OCI-LY7 (cell line): ENCODE results near the gene SRD5A3. TPM values are rescaled to one million over a fixed set of nuclear protein-coding genes. Genes with fewer than 3 reads are reported as not detected.
A peak's percentile ranks its signal among the peaks of the same experiment; 100 is the strongest.

Source experiments
- BruUV-seq: library from RNA; stranded (reverse); fragments of 400-500 nt; replicated peaks from 2 replicates; lab custom pipeline; 2021; lab: Mats Ljungman, UMichigan
- CTCF ChIA-PET: fragments of 300-600 bp; sonication (Branson Sonifier 250); formaldehyde crosslinking; loops from one replicate; lab custom pipeline; 2022; ENCODE audit warnings: antibody characterized with exemption; ENCODE audit not compliant: unreplicated experiment; lab: Charles Lee
- POLR2A ChIA-PET: fragments of 300-600 bp; sonication (Branson Sonifier 250); formaldehyde crosslinking; loops from one replicate; lab custom pipeline; 2022; ENCODE audit warnings: antibody characterized with exemption; lab: Charles Lee
- DNase-seq: peaks from one replicate; pipeline ENCODE4 v3.0.0-alpha.2; 2015; ENCODE audit warnings: low spot score
- H2AFZ ChIP-seq: fragments of 200-600 bp; sonication (generic), shearing (Covaris generic); 2 replicates; pipeline ENCODE4 v1.6.1; 2014; ENCODE audit warnings: mild to moderate bottlenecking, antibody characterized with exemption, low read length, moderate library complexity
- H3K27ac ChIP-seq: fragments of 200-600 bp; sonication (generic); 2 replicates; pipeline ENCODE4 v1.5.1; 2014; ENCODE audit warnings: mixed run types, low read depth, mild to moderate bottlenecking, moderate library complexity, low read length, inconsistent platforms; ENCODE audit not compliant: poor library complexity, severe bottlenecking
- H3K36me3 ChIP-seq: fragments of 200-600 bp; sonication (generic); 2 replicates; pipeline ENCODE4 v1.6.1; 2014; ENCODE audit warnings: mild to moderate bottlenecking, antibody characterized with exemption, low read length, moderate library complexity, mixed read lengths; ENCODE audit not compliant: insufficient read depth
- H3K4me1 ChIP-seq: fragments of 200-600 bp; sonication (generic); 2 replicates; pipeline ENCODE4 v1.5.1; 2014; ENCODE audit warnings: mild to moderate bottlenecking, low read length; ENCODE audit not compliant: insufficient read depth, poor library complexity, severe bottlenecking
- H3K4me2 ChIP-seq: fragments of 200-600 bp; sonication (generic); 2 replicates; pipeline ENCODE4 v1.6.1; 2014; ENCODE audit warnings: mild to moderate bottlenecking, low read length
- H3K4me3 ChIP-seq: fragments of 200-600 bp; sonication (generic); 2 replicates; pipeline ENCODE4 v1.5.1; 2014; ENCODE audit warnings: mild to moderate bottlenecking, low read depth, low read length; ENCODE audit not compliant: poor library complexity, severe bottlenecking
- H3K79me2 ChIP-seq: fragments of 200-600 bp; sonication (generic); 2 replicates; pipeline ENCODE4 v1.6.1; 2016; ENCODE audit warnings: low read depth, mild to moderate bottlenecking, low read length, moderate library complexity, mixed read lengths; ENCODE audit not compliant: insufficient read depth
- H3K9me2 ChIP-seq: fragments of 200-600 bp; sonication (generic); 2 replicates; pipeline ENCODE4 v1.6.1; 2016; ENCODE audit warnings: mild to moderate bottlenecking, low read length, mixed read lengths; ENCODE audit not compliant: insufficient read depth
- H3K9me3 ChIP-seq: fragments of 200-600 bp; sonication (generic); 2 replicates; pipeline ENCODE4 v1.6.1; 2014; ENCODE audit warnings: mild to moderate bottlenecking, mixed run types, low read length, mixed read lengths
- H4K20me1 ChIP-seq: fragments of 200-600 bp; sonication (generic); 2 replicates; pipeline ENCODE4 v1.6.1; 2014; ENCODE audit warnings: mild to moderate bottlenecking, antibody characterized with exemption, low read length, moderate library complexity, mixed read lengths; ENCODE audit not compliant: insufficient read depth
- CTCF ChIP-seq: fragments of 200-600 bp; sonication (generic); conservative IDR thresholded peaks from 2 replicates; pipeline ENCODE4 v1.5.1; 2014; ENCODE audit warnings: mild to moderate bottlenecking, antibody characterized with exemption, low read length, moderate library complexity, mixed read lengths
- EZH2phosphoT487 ChIP-seq: fragments of 200-600 bp; sonication (generic); IDR thresholded peaks from 2 replicates; pipeline ENCODE4 v1.6.1; 2018; ENCODE audit warnings: low read depth, borderline replicate concordance, mild to moderate bottlenecking, mixed run types, antibody characterized with exemption, low read length, moderate library complexity, mixed read lengths
- intact Hi-C: fragments of 100-400 bp; cut with micrococcal nuclease; formaldehyde crosslinking; loops from one replicate; pipeline ENCODE4 v1.10.0; 2022; ENCODE audit not compliant: unreplicated experiment
- total RNA-seq, 2 experiments: library from RNA; depleted of rRNA in 1 of 2; stranded (reverse); fragments of >200 nt in 1 of 2; shearing (Covaris generic) in 1 of 2; gene quantifications; 2 replicates each; pipeline ENCODE4 v1.2.3, GENCODE V29; 2014 to 2022

The SRD5A3 gene
- total RNA-seq, 2 experiments from 2014 or later: 3.9 to 15.3 TPM

- intact Hi-C loops: loop anchor here (10.0 kb wide), 2 partner anchors 648 to 1038 kb away; partner anchors contain the start of genes PAICS and PPAT
- ChIA-PET CTCF (no interaction called here), POLR2A (interaction anchor here (0.6 to 3.4 kb wide), 6 partner anchors 13 to 987 kb away, joined by 3 to 25 read pairs (median 4); no protein-coding TSS in a partner anchor)
- TF ChIP-seq CTCF: no peak
- no peak for TF ChIP-seq EZH2phosphoT487
- peak overlapping the region; percentile 97 for H3K4me2 ChIP-seq
- peak overlapping the region; percentile 81 for H3K27ac ChIP-seq
- H3K79me2 ChIP-seq: peaks cover 54% of the 10 kb centered on the region
- peaks cover 37% of the 10 kb centered on the region for H3K4me1 ChIP-seq
- peaks cover 27% of the 10 kb centered on the region for H4K20me1 ChIP-seq
- DNase-seq: peak; percentile 70
- no TSS peak for BruUV-seq
- peaks cover 46% of the 10 kb centered on the region for H3K36me3 ChIP-seq
- H2AFZ ChIP-seq: peak overlapping the region; percentile 21
- peak overlapping the region; percentile 99 for H3K4me3 ChIP-seq
- H3K9me3 ChIP-seq: no peaks in the 10 kb centered on the region
- H3K9me2 ChIP-seq: no peaks in the 10 kb centered on the region
Observed at GRCh38 chr4:55396308-55397125, 50.5 kb downstream of the SRD5A3 start.

GRCh38 chr4:55397126-55397436, 51.0 kb downstream of the SRD5A3 start:
- H3K4me3 ChIP-seq: peak overlapping the region; percentile 99
- intact Hi-C loops: loop anchor here (10.0 kb wide), 2 partner anchors 648 to 1038 kb away; partner anchors contain the start of genes PAICS and PPAT
- no TSS peak for BruUV-seq

More at GRCh38 chr4:55397126-55397436, 51.0 kb downstream of the SRD5A3 start:
- Histone ChIP-seq H3K4me1 (peaks cover 37% of the 10 kb centered on the region), H3K27ac (peak overlapping the region; percentile 81), H2AFZ (no peak overlapping the region; the same call in 1 of the 2 replicates), H4K20me1 (peaks cover 27% of the 10 kb centered on the region), H3K9me2 (no peaks in the 10 kb centered on the region), H3K4me2 (peak overlapping the region; percentile 97), H3K9me3 (no peaks in the 10 kb centered on the region), H3K36me3 (peaks cover 49% of the 10 kb centered on the region), H3K79me2 (peaks cover 59% of the 10 kb centered on the region)
- peak; percentile 31 for DNase-seq
- ChIA-PET POLR2A (interaction anchor here (0.6 to 1.8 kb wide), 3 partner anchors 24 to 40 kb away, joined by 3 to 6 read pairs (median 3); no protein-coding TSS in a partner anchor), CTCF (no interaction called here)
- TF ChIP-seq CTCF: no peak
- TF ChIP-seq EZH2phosphoT487: no peak
